ENCODE results near the gene RSRC2. TPM values are rescaled to one million over a fixed set of nuclear protein-coding genes. Genes with fewer than 3 reads are reported as not detected.

The RSRC2 gene
- total RNA-seq, 1 donor from 2014 or later: 124 TPM

GRCh38 chr12:122458105-122459035 is 68.4 kb downstream of the RSRC2 start:
- H3K27me3 Mint-ChIP-seq: no peaks in the 10 kb centered on the region
- DNase-seq (ENCODE audit: low spot score, unreplicated experiment): no peak
- H3K36me3 Mint-ChIP-seq (ENCODE audit: insufficient read depth): no peaks in the 10 kb centered on the region
- H3K4me1 Mint-ChIP-seq (ENCODE audit: low read depth): no peaks in the 10 kb centered on the region
- no peak for TF ChIP-seq CTCF (IDR thresholded peaks at IDR 0.05; ENCODE audit: unreplicated experiment)
- H3K9me3 Mint-ChIP-seq (ENCODE audit: low read depth): no peaks in the 10 kb centered on the region
- H3K27ac Mint-ChIP-seq: no peak overlapping the region
- H3K4me3 Mint-ChIP-seq (ENCODE audit: low read depth): no peak overlapping the region

GRCh38 chr12:122457627-122458026 is 69.1 kb downstream of the RSRC2 start:
- H3K36me3 Mint-ChIP-seq (ENCODE audit: insufficient read depth): no peaks in the 10 kb centered on the region

GRCh38 chr12:122454739-122455138 is 72.0 kb downstream of the RSRC2 start:
- H3K4me1 Mint-ChIP-seq (ENCODE audit: low read depth): no peaks in the 10 kb centered on the region
- H3K4me3 Mint-ChIP-seq (ENCODE audit: low read depth): no peak overlapping the region
- H3K36me3 Mint-ChIP-seq (ENCODE audit: insufficient read depth): no peaks in the 10 kb centered on the region
- TF ChIP-seq CTCF (IDR thresholded peaks at IDR 0.05; ENCODE audit: unreplicated experiment): no peak
- no peaks in the 10 kb centered on the region for H3K9me3 Mint-ChIP-seq (ENCODE audit: low read depth)
- no peak for DNase-seq (ENCODE audit: low spot score, unreplicated experiment)
- H3K27me3 Mint-ChIP-seq: no peaks in the 10 kb centered on the region
- H3K27ac Mint-ChIP-seq: no peak overlapping the region

More at GRCh38 chr12:122457627-122458026, 69.1 kb downstream of the RSRC2 start:
- Mint-ChIP-seq H3K4me3 (ENCODE audit: low read depth) (no peak overlapping the region), H3K4me1 (ENCODE audit: low read depth) (no peaks in the 10 kb centered on the region), H3K27ac (no peak overlapping the region), H3K27me3 (no peaks in the 10 kb centered on the region), H3K9me3 (ENCODE audit: low read depth) (no peaks in the 10 kb centered on the region)
- no peak for DNase-seq (ENCODE audit: low spot score, unreplicated experiment)
- no peak for TF ChIP-seq CTCF (IDR thresholded peaks at IDR 0.05; ENCODE audit: unreplicated experiment)

GRCh38 chr12:122454250-122454721 is 72.5 kb downstream of the RSRC2 start:
- H3K4me3 Mint-ChIP-seq (ENCODE audit: low read depth): no peak overlapping the region
- DNase-seq (ENCODE audit: low spot score, unreplicated experiment): no peak
- no peaks in the 10 kb centered on the region for H3K27me3 Mint-ChIP-seq
- no peaks in the 10 kb centered on the region for H3K4me1 Mint-ChIP-seq (ENCODE audit: low read depth)
- no peaks in the 10 kb centered on the region for H3K9me3 Mint-ChIP-seq (ENCODE audit: low read depth)
- H3K27ac Mint-ChIP-seq: no peak overlapping the region
- no peak for TF ChIP-seq CTCF (IDR thresholded peaks at IDR 0.05; ENCODE audit: unreplicated experiment)
- no peaks in the 10 kb centered on the region for H3K36me3 Mint-ChIP-seq (ENCODE audit: insufficient read depth)

Other genes starting within 250 kb of the RSRC2 start
- 78.6 and 81.8 TPM in 2 replicates for gene CLIP1, start 104.3 kb downstream of the RSRC2 start, total RNA-seq
- 33.4 and 34.9 TPM in 2 replicates for gene ZCCHC8, start 26.0 kb downstream of the RSRC2 start, total RNA-seq
- 62.9 and 65.4 TPM in 2 replicates for gene KNTC1, start 313 bp upstream of the RSRC2 start, total RNA-seq
- gene HCAR2, start 176.4 kb upstream of the RSRC2 start, total RNA-seq: 0.67 and 1.5 TPM in 2 replicates
- gene HCAR3, start 189.9 kb upstream of the RSRC2 start, total RNA-seq: not detected in 2 replicates
- gene HCAR1, start 203.9 kb upstream of the RSRC2 start, total RNA-seq: 0.22 and 0.62 TPM in 2 replicates
- 67.8 and 68.4 TPM in 2 replicates for gene DENR, start 225.9 kb upstream of the RSRC2 start, total RNA-seq
- 0.80 and 0.81 TPM in 2 replicates for gene CCDC62, start 247.6 kb upstream of the RSRC2 start, total RNA-seq

Measured in progenitor cell of endocrine pancreas (in vitro differentiated cells).